Suprapubic skin (tissue), 4 donors: ENCODE measurements around the gene AGPS. TPM values are rescaled to one million over a fixed set of nuclear protein-coding genes. Genes with fewer than 3 reads are reported as not detected.

Source experiments
- DNase-seq, 2 donors: peaks; one replicate each; pipeline ENCODE4 v3.0.0-alpha.2; 2019; ENCODE audit warnings: low spot score in 2 of 2
- H3K27ac ChIP-seq: fragments of 200-600 bp; sonication (generic); one replicate; pipeline ENCODE4 v1.5.1; 2019
- H3K27me3 ChIP-seq: fragments of 200-600 bp; sonication (generic); one replicate; pipeline ENCODE4 v1.5.1; 2019
- H3K36me3 ChIP-seq: fragments of 200-600 bp; sonication (generic); one replicate; pipeline ENCODE4 v1.5.1; 2019
- H3K4me1 ChIP-seq: fragments of 200-600 bp; sonication (generic); one replicate; pipeline ENCODE4 v1.5.1; 2019
- H3K4me3 ChIP-seq: fragments of 200-600 bp; sonication (generic); one replicate; pipeline ENCODE4 v1.5.1; 2019; ENCODE audit warnings: mild to moderate bottlenecking
- H3K9me3 ChIP-seq: fragments of 200-600 bp; sonication (generic); one replicate; pipeline ENCODE4 v1.5.1; 2019
- CTCF ChIP-seq, 2 donors: fragments of 200-600 bp in 1 of 2; fragments of 450-650 bp in 1 of 2; sonication (generic) in 1 of 2; IDR thresholded peaks; one replicate each; pipeline ENCODE4 v1.5.1; 2016 to 2019; ENCODE audit warnings: antibody characterized with exemption in 2 of 2, mild to moderate bottlenecking in 1 of 2, moderate library complexity in 1 of 2
- EP300 ChIP-seq: sonication (generic); formaldehyde crosslinking; IDR thresholded peaks from one replicate; pipeline ENCODE4 v1.6.1; 2017; ENCODE audit warnings: antibody characterized with exemption
- POLR2A ChIP-seq, 2 donors: fragments of 450-650 bp; IDR thresholded peaks; one replicate each; pipeline ENCODE4 v1.6.1; 2017; ENCODE audit warnings: antibody characterized with exemption in 2 of 2, mild to moderate bottlenecking in 2 of 2, moderate library complexity in 2 of 2
- POLR2AphosphoS5 ChIP-seq, 3 donors: sonication (generic); formaldehyde crosslinking; IDR thresholded peaks; one replicate each; pipeline ENCODE4 v1.6.1; 2017; ENCODE audit warnings: antibody characterized with exemption in 3 of 3
- WGBS: methylation state at CpG from one replicate; pipeline ENCODE4 v1.1.5; 2018; 5-methylcytosine and 5-hydroxymethylcytosine counted together
- total RNA-seq, 4 donors: library from RNA; depleted of rRNA; stranded (reverse); fragments of >200 nt; gene quantifications; one replicate each; pipeline ENCODE4 v1.1.0, GENCODE V29; 2016

Gene AGPS
- total RNA-seq, 4 donors from 2014 or later: 10.9 to 19.4 (median 13.9) TPM

DNA sequence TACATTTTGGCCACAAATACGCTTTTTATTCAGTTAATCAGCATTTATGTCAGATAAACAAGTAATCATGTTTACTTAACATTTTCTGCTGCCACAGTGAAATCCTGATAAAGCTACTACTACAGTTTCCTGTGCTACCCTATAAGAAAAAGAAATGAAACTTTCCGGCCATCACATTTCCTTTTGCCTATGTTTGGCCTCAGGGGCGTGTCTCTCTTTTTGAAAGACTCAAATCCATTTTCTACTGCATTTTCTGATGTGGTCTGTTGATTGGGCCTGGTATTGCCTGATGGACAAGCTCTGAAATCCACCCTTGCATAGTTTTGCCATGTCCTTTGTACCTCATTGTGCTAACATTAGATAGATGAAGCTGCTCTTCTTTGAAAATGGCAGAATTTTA, 152.6 kb downstream of the AGPS start:
- no peak overlapping the region for H3K4me3 ChIP-seq
- no peaks in the 10 kb centered on the region for H3K27me3 ChIP-seq
- no peaks in the 10 kb centered on the region for H3K9me3 ChIP-seq
- DNase-seq: no peak
- peaks cover 6% of the 10 kb centered on the region for H3K4me1 ChIP-seq
- whole genome bisulfite sequencing: 97% methylated on average over 3 of the region's 3 CpGs
- H3K36me3 ChIP-seq: no peaks in the 10 kb centered on the region
- H3K27ac ChIP-seq: no peak overlapping the region
- TF ChIP-seq POLR2AphosphoS5 (IDR thresholded peaks at IDR 0.05) (no peak), CTCF (IDR thresholded peaks at IDR 0.05) (no peak), EP300 (no peak), POLR2A (IDR thresholded peaks at IDR 0.05) (no peak)

- no peak overlapping the region for H3K27ac ChIP-seq
- no peaks in the 10 kb centered on the region for H3K9me3 ChIP-seq
- WGBS: 57% methylated on average over 9 of the region's 10 CpGs
- no peak for DNase-seq
- no peak for TF ChIP-seq POLR2A (IDR thresholded peaks at IDR 0.05)
- H3K4me3 ChIP-seq: no peak overlapping the region
- no peaks in the 10 kb centered on the region for H3K36me3 ChIP-seq
- H3K4me1 ChIP-seq: peaks cover 6% of the 10 kb centered on the region
- H3K27me3 ChIP-seq: no peaks in the 10 kb centered on the region
Observed at GRCh38 chr2:177545981-177546585, 153.5 kb downstream of the AGPS start.

GRCh38 chr2:177547122-177547521, 154.5 kb downstream of the AGPS start:
- no peak for DNase-seq
- Histone ChIP-seq H3K4me3 (no peak overlapping the region), H3K27ac (no peak overlapping the region), H3K9me3 (no peaks in the 10 kb centered on the region), H3K27me3 (no peaks in the 10 kb centered on the region), H3K36me3 (no peaks in the 10 kb centered on the region), H3K4me1 (peaks cover 10% of the 10 kb centered on the region)
- TF ChIP-seq CTCF (IDR thresholded peaks at IDR 0.05) (no peak), EP300 (no peak), POLR2A (IDR thresholded peaks at IDR 0.05) (no peak), POLR2AphosphoS5 (IDR thresholded peaks at IDR 0.05) (no peak)

DNA sequence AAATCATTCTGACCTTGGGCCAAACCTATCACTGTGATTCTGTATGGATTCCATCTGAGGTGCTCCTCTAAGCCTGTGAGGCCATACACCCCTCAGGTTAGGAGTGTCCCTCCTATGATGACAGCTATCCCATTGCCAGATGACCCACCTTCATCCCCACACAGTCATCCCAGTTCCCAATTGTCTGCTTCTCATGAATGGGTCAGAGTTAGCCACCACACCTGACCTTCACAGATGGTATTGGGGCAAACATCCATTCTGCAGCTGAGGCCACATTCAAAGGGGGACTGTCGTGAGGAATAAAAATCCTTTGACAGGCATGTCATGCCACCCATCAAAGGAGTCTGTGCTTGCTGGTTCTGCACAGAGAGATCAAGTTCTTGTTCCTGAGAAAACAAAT, 155.2 kb downstream of the AGPS start:
- 89% methylated on average over 1 of the region's 1 CpG for WGBS
- Histone ChIP-seq H3K27me3 (no peaks in the 10 kb centered on the region), H3K27ac (no peak overlapping the region), H3K9me3 (no peaks in the 10 kb centered on the region), H3K36me3 (no peaks in the 10 kb centered on the region), H3K4me1 (peaks cover 10% of the 10 kb centered on the region), H3K4me3 (no peak overlapping the region)
- TF ChIP-seq POLR2AphosphoS5 (IDR thresholded peaks at IDR 0.05): no peak
- TF ChIP-seq POLR2A (IDR thresholded peaks at IDR 0.05): no peak
- TF ChIP-seq EP300: no peak
- TF ChIP-seq CTCF (IDR thresholded peaks at IDR 0.05): no peak
- no peak for DNase-seq

DNA sequence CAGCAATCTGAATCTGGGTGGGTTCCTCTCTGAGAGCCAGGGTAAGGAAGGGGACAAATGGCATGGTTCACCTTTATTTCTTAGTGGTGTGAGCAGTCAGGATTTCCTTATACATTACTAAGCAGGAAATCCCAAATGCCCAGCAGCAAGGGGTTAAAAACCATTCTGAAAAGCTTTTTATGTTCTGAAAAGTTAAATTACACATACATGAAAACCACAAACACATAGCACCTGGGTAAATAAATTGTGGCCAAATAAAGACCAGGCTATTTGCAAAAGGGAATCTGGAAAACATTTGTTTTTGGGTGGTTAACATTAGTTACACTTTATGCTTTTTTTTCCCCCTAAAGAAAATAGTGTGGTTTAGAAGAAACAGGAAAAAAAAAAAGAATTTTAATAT, 156.1 kb downstream of the AGPS start:
- H3K4me3 ChIP-seq: no peak overlapping the region
- peaks cover 12% of the 10 kb centered on the region for H3K4me1 ChIP-seq
- no peaks in the 10 kb centered on the region for H3K36me3 ChIP-seq
- H3K9me3 ChIP-seq: no peaks in the 10 kb centered on the region
- DNase-seq: no peak
- TF ChIP-seq POLR2A (IDR thresholded peaks at IDR 0.05) (no peak), EP300 (no peak), CTCF (IDR thresholded peaks at IDR 0.05) (no peak), POLR2AphosphoS5 (IDR thresholded peaks at IDR 0.05) (no peak)
- H3K27me3 ChIP-seq: no peaks in the 10 kb centered on the region
- H3K27ac ChIP-seq: no peak overlapping the region

GRCh38 chr2:177549171-177549570, 156.6 kb downstream of the AGPS start:
- Histone ChIP-seq H3K4me1 (peaks cover 13% of the 10 kb centered on the region), H3K4me3 (no peak overlapping the region), H3K9me3 (no peaks in the 10 kb centered on the region), H3K27me3 (no peaks in the 10 kb centered on the region), H3K36me3 (no peaks in the 10 kb centered on the region), H3K27ac (no peak overlapping the region)
- no peak for TF ChIP-seq POLR2A (IDR thresholded peaks at IDR 0.05)
- TF ChIP-seq EP300: no peak
- no peak for TF ChIP-seq CTCF (IDR thresholded peaks at IDR 0.05)
- no peak for DNase-seq
